OCI-LY3 (cell line): Measurements from ENCODE around the gene CD2AP.

Experiments
- CTCF ChIP-seq: fragments of 200-600, 300-600 bp; sonication (generic); IDR thresholded peaks from 2 replicates; pipeline ENCODE4 v1.5.1; 2014; ENCODE audit warnings: antibody characterized with exemption, low read length, low read depth
- EZH2phosphoT487 ChIP-seq: fragments of 200-600 bp; shearing (Covaris generic); IDR thresholded peaks from 2 replicates; pipeline ENCODE4 v1.6.1; 2018; ENCODE audit warnings: antibody characterized with exemption, mixed run types, low read depth

- TF ChIP-seq CTCF (no peak), EZH2phosphoT487 (no peak)
These were observed 49.7 kb downstream of the CD2AP start for GRCh38 chr6:47527274-47527673.
